Neural progenitor cell (in vitro differentiated cells): Measurements from ENCODE around the gene IFNG-AS1.

ENCODE experiments used
- EZH2 ChIP-seq: fragments of 200-600 bp; sonication (generic); IDR thresholded peaks from 2 replicates; pipeline ENCODE4 v1.6.1; 2017; ENCODE audit warnings: antibody characterized with exemption, mild to moderate bottlenecking, moderate library complexity
- TF ChIP-seq, protein P1 (sequence below): fragments of 200-600 bp; sonication (generic); IDR thresholded peaks from 2 replicates; pipeline ENCODE4 v1.5.1; 2017; ENCODE audit warnings: antibody characterized with exemption, mild to moderate bottlenecking

DNA sequence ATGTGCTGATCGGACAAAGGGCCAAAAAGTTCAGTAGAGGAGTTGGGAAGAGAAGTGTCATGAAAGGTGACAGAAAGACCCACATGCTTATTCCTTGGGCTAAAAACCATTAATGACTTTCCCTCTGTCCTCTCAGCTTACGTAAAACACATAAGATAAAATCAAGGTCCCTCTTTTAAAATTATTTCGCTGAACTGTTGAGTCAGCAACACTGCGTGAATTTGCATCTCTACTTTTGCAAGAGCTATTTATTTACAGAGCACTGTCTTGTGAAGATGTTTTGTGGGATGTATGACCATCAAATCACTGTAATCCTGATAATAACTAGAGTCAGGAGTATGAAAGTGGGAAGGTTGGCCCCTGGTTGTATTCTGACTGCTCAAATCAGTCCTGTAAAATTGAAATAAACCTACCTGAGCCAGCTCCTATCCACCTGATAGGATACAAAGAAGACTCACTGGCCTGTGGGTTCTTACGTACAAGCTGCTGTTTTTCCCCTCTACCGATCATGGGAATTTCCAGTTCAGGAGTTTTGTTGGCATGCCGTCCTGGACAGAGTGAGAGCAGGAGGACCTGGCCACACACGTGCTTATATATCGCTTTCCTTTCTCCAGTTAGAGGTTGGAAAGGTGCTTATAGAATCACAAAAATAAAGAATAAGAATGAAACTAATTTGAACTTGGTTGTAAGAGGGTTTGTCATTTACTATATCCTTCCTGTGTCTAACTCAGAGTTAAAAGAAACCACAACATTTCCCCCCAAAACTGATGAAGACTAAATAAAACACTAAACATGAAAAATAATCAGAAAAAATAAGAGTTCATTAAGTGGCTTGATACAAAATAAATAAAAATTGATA, 42.9 kb downstream of the IFNG-AS1 start:
- no peak for TF ChIP-seq EZH2
- TF ChIP-seq, protein P1, sequence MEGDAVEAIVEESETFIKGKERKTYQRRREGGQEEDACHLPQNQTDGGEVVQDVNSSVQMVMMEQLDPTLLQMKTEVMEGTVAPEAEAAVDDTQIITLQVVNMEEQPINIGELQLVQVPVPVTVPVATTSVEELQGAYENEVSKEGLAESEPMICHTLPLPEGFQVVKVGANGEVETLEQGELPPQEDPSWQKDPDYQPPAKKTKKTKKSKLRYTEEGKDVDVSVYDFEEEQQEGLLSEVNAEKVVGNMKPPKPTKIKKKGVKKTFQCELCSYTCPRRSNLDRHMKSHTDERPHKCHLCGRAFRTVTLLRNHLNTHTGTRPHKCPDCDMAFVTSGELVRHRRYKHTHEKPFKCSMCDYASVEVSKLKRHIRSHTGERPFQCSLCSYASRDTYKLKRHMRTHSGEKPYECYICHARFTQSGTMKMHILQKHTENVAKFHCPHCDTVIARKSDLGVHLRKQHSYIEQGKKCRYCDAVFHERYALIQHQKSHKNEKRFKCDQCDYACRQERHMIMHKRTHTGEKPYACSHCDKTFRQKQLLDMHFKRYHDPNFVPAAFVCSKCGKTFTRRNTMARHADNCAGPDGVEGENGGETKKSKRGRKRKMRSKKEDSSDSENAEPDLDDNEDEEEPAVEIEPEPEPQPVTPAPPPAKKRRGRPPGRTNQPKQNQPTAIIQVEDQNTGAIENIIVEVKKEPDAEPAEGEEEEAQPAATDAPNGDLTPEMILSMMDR, result no peak
